GM19455 (cell line): ENCODE results near the gene ABCA1.
"Not testable (repeated sequence)": the region's sequence is repeated elsewhere in the genome, so short reads cannot be mapped to it uniquely, and the experiment has no call there.

Source experiments
- ATAC-seq: cut with Tn5 transposase; IDR thresholded peaks from one replicate; pipeline ENCODE4 v1.9.1; 2021; ENCODE audit not compliant: unreplicated experiment

Gene ABCA1

GRCh38 chr9:104951487-104951886 is 23.5 kb upstream of the ABCA1 start:
- ATAC-seq, result no peak

- no peak for ATAC-seq
Observed at GRCh38 chr9:104950838-104951237, 22.9 kb upstream of the ABCA1 start.

- no peak for ATAC-seq
Observed at GRCh38 chr9:104948277-104948676, 20.3 kb upstream of the ABCA1 start.

- no peak for ATAC-seq
Observed at GRCh38 chr9:104944871-104945270, 16.9 kb upstream of the ABCA1 start.

GRCh38 chr9:104944356-104944755 is 16.4 kb upstream of the ABCA1 start:
- ATAC-seq, result no peak

- no peak for ATAC-seq
Observed at GRCh38 chr9:104941597-104941996, 13.6 kb upstream of the ABCA1 start.

- no peak for ATAC-seq
Observed at GRCh38 chr9:104936291-104936690, 8.3 kb upstream of the ABCA1 start.

- not testable (repeated sequence) for ATAC-seq
Observed at GRCh38 chr9:104935501-104935810, 7.5 kb upstream of the ABCA1 start.

- ATAC-seq, result no peak
Observed at GRCh38 chr9:104934691-104935500, 6.9 kb upstream of the ABCA1 start.

- ATAC-seq, result not testable (repeated sequence)
Observed at GRCh38 chr9:104933091-104933490, 5.1 kb upstream of the ABCA1 start.

- no peak for ATAC-seq
Observed at GRCh38 chr9:104931256-104931655, 3.3 kb upstream of the ABCA1 start.

GRCh38 chr9:104927216-104927911 is 591 bp downstream of the ABCA1 start:
- ATAC-seq, result no peak

GRCh38 chr9:104923740-104924139 is 4.2 kb downstream of the ABCA1 start:
- ATAC-seq, result no peak

- no peak for ATAC-seq
Observed at GRCh38 chr9:104923289-104923688, 4.7 kb downstream of the ABCA1 start.

- not testable (repeated sequence) for ATAC-seq
Observed at GRCh38 chr9:104922748-104923147, 5.2 kb downstream of the ABCA1 start.

- peak; percentile 47 for ATAC-seq
Observed at GRCh38 chr9:104921067-104921741, 6.8 kb downstream of the ABCA1 start.

GRCh38 chr9:104915753-104916152 is 12.2 kb downstream of the ABCA1 start:
- no peak for ATAC-seq

- no peak for ATAC-seq
Observed at GRCh38 chr9:104915049-104915448, 12.9 kb downstream of the ABCA1 start.

- ATAC-seq, result no peak
Observed at GRCh38 chr9:104914466-104914865, 13.5 kb downstream of the ABCA1 start.

GRCh38 chr9:104912606-104913005 is 15.3 kb downstream of the ABCA1 start:
- no peak for ATAC-seq

GRCh38 chr9:104911032-104911607 is 16.8 kb downstream of the ABCA1 start:
- ATAC-seq, result no peak
